Measurements from ENCODE around the gene NELFCD. TPM values are rescaled to one million over a fixed set of nuclear protein-coding genes. Genes with fewer than 3 reads are reported as not detected.
A peak's percentile ranks its signal among the peaks of the same experiment; 100 is the strongest.
"Not testable (repeated sequence)": the region's sequence is repeated elsewhere in the genome, so short reads cannot be mapped to it uniquely, and the experiment has no call there.

Gene NELFCD
- 43.9 and 50.0 TPM in 2 replicates for total RNA-seq (2014; rRNA removed; shearing (Covaris generic))

DNA sequence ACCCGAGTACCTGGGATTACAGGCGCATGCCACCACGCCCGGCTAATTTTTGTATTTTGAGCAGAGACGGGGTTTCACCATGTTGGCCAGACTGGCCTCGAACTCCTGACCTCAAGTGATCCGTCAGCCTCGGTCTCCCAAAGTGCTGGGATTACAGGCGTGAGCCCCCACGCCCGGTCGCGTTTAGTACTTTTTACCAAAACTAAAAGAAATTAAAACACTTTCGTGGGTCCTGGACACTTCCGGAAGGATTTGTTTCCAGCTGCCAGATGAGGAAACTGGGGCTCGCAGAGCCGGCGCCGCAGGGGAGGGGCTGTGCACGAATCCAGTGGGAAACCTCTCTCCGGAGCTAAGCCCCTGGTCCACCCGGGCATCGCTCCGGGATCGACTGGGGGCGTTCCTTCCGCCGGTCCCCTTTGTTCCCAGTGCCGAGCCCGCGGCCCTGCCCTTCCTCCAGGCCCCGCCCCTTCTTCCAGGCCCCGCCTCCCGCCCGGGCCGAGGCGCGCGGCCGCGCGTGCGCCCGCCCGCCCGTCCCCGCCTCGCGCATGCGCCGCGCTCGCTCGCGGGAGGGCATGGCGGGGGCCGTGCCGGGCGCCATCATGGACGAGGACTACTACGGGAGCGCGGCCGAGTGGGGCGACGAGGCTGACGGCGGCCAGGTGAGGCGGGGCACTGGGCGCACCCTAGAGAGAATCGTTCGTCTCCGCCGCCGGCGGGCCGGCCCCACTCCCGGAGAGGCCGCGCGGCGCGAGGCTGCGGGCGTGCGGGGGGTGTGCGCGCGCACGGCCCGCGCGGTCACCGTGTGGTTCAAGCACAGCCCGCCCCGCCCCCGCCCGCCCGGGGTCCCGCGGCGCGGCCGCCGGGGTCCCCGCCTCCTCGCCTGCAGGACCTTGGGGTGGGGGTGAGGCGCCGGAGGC is at the start of gene NELFCD:
Gene NELFCD (plus strand): TSS at position 546 of the 917 bp plus-strand sequence. CDS start 54 bp downstream, at position 600.
- H3K4me1 ChIP-seq (replicated peaks): peaks cover 11% of the 10 kb centered on the region
- DNase-seq (ENCODE audit: low read depth in 1 of 2, low spot score in 2 of 2): peak; percentile 84 to 92
- H3K27ac ChIP-seq: peak within 1 kb of the TSS; percentile 75
- H3K27me3 ChIP-seq (replicated peaks): no peaks in the 10 kb centered on the region
- H3K9me3 ChIP-seq (replicated peaks): no peaks in the 10 kb centered on the region; the same call in 1 of the 2 replicates
- peak within 1 kb of the TSS; percentile 100 for H3K4me3 ChIP-seq
- peaks cover 17% of the 10 kb centered on the region for H3K36me3 ChIP-seq

- Histone ChIP-seq H3K4me1 (replicated peaks) (no peaks in the 10 kb centered on the region), H3K4me3 (no peak overlapping the region), H3K27ac (no peak overlapping the region), H3K36me3 (no peaks in the 10 kb centered on the region), H3K27me3 (replicated peaks) (peaks cover 13% of the 10 kb centered on the region), H3K9me3 (replicated peaks) (peaks cover 3% of the 10 kb centered on the region; the same call in 1 of the 2 replicates)
- no peak for DNase-seq (ENCODE audit: low read depth in 1 of 2, low spot score in 2 of 2)
Measured at GRCh38 chr20:58932170-58932569, 48.9 kb upstream of the NELFCD start.

- no peak for DNase-seq (ENCODE audit: low read depth in 1 of 2, low spot score in 2 of 2)
- H3K27me3 ChIP-seq (replicated peaks): peaks cover 31% of the 10 kb centered on the region
- H3K27ac ChIP-seq: no peak overlapping the region
- no peak overlapping the region for H3K4me3 ChIP-seq
- H3K4me1 ChIP-seq (replicated peaks): no peaks in the 10 kb centered on the region
- no peaks in the 10 kb centered on the region for H3K36me3 ChIP-seq
- peaks cover 3% of the 10 kb centered on the region; the same call in 1 of the 2 replicates for H3K9me3 ChIP-seq (replicated peaks)
Measured at GRCh38 chr20:58938078-58938477, 43.0 kb upstream of the NELFCD start.

- Histone ChIP-seq H3K4me1 (replicated peaks) (no peaks in the 10 kb centered on the region), H3K9me3 (replicated peaks) (peaks cover 3% of the 10 kb centered on the region; the same call in 1 of the 2 replicates), H3K27me3 (replicated peaks) (peaks cover 31% of the 10 kb centered on the region), H3K4me3 (no peak overlapping the region), H3K36me3 (no peaks in the 10 kb centered on the region), H3K27ac (no peak overlapping the region)
- DNase-seq (ENCODE audit: low read depth in 1 of 2, low spot score in 2 of 2): no peak
Measured at GRCh38 chr20:58938541-58938940, 42.5 kb upstream of the NELFCD start.

- DNase-seq (ENCODE audit: low read depth in 1 of 2, low spot score in 2 of 2): no peak
- Histone ChIP-seq H3K4me3 (no peak overlapping the region), H3K27me3 (replicated peaks) (peaks cover 31% of the 10 kb centered on the region), H3K9me3 (replicated peaks) (0 out of 2 replicates have a peak, but pooled peaks cover under 1% of the 10 kb centered on the region), H3K4me1 (replicated peaks) (no peaks in the 10 kb centered on the region), H3K27ac (no peak overlapping the region), H3K36me3 (no peaks in the 10 kb centered on the region)
Measured at GRCh38 chr20:58941471-58941870, 39.6 kb upstream of the NELFCD start.

DNA sequence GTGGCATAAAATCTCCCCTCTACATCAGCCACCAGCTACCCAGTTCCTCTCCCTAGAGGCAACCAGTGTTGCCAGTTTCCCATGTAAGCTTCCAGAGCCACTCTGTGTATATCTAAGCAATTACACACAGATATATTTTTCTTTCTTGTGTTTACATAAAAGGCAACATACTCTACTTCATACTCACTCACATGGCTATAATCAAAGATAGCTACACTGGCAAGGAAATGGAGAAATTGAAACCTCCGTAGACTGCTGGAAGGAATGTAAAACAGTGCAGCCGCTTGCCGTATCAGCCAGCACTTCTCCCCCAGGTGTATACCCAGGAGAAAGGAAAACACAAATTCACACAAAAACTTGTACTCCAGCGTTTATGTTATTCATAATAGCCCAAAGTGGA is 38.5 kb upstream of the NELFCD start:
- no peak overlapping the region for H3K4me3 ChIP-seq
- no peaks in the 10 kb centered on the region for H3K36me3 ChIP-seq
- no peak for DNase-seq (ENCODE audit: low read depth in 1 of 2, low spot score in 2 of 2)
- H3K9me3 ChIP-seq (replicated peaks): no peaks in the 10 kb centered on the region
- no peaks in the 10 kb centered on the region for H3K4me1 ChIP-seq (replicated peaks)
- H3K27ac ChIP-seq: no peak overlapping the region
- H3K27me3 ChIP-seq (replicated peaks): peaks cover 31% of the 10 kb centered on the region

DNA sequence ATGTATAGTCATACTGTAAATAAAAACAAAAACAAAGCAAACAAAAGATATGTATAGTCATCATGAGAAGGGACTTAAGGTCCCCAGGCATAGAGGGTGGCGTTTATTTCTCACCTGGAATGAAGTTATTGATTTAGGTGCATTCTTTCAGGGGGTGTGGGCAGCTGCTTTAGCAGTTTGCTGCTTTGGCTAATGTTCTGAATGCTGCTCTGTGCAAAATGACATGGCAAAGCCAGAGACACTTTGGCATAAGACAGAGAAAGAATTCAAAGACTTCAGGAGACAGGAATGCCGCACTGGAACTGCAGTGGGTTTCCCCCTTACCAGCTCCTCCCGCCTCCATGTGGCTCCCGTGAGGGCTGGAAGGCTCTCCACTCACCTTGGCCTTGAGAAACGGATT is 36.4 kb upstream of the NELFCD start:
- Histone ChIP-seq H3K27ac (no peak overlapping the region), H3K36me3 (no peaks in the 10 kb centered on the region), H3K4me3 (no peak overlapping the region), H3K9me3 (replicated peaks) (no peaks in the 10 kb centered on the region), H3K4me1 (replicated peaks) (no peaks in the 10 kb centered on the region), H3K27me3 (replicated peaks) (peaks cover 14% of the 10 kb centered on the region)
- DNase-seq (ENCODE audit: low read depth in 1 of 2, low spot score in 2 of 2): no peak

DNA sequence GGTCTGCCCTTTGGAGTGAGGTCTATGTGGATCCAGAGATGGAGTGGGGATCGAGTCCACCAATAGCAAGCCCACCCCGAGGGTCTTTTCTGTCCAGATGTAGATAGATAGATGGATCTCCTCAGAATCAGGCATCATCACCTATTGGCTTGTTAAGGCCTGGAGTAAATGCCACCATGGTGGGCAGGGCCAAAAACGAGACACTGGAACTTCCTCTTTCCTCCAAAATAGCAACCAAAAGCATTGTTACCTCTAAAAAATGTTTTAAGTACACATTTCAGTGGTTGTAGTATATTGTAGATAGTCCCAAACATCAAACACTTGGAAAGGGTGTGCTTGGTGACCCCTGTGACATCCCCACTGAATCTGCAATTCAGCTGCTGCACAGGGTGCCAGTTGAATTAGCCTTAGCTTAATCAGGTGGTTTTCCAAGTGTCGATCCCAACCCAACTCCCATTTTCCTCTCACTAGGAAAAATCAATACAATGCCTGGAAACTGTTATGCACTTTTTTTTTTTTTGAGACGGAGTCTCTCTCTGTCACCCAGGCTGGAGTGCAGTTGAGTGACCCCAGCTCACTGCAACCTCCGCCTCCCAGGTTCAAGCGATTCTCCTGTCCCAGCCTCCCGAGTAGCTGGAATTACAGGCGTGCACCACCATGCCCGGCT is 35.0 kb upstream of the NELFCD start:
- H3K4me1 ChIP-seq (replicated peaks): no peaks in the 10 kb centered on the region
- H3K4me3 ChIP-seq: no peak overlapping the region
- no peak overlapping the region for H3K27ac ChIP-seq
- no peaks in the 10 kb centered on the region for H3K36me3 ChIP-seq
- peaks cover 11% of the 10 kb centered on the region for H3K27me3 ChIP-seq (replicated peaks)
- DNase-seq (ENCODE audit: low read depth in 1 of 2, low spot score in 2 of 2): no peak
- H3K9me3 ChIP-seq (replicated peaks): no peaks in the 10 kb centered on the region

DNA sequence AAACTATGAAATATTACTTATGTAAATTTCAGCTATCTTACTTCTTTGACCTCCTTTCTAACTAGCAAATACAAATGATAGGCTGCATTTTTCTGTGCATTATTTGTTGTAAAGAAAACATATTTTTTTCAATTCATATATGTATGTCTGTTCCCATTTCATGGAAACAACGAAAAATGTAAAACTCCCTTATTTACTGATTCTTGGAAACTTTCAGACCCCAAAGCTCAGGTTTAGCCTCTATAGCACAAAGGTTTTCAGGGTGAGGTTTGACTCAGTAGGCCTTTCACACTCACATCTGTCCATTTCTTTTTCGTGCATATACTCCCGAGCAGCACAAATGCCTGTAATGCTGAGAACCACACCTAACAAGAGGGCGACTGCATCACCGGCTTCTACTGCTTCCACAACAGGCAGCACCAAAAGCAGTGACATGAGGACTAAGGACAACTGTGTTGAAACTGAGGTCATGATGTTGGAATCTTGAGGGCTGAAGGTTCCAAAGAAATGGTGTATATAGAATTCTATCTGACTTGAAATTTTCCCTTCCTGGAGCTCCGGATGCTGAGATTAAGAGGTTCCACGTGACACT is 33.2 kb upstream of the NELFCD start:
- H3K27me3 ChIP-seq (replicated peaks): not testable (repeated sequence)

DNA sequence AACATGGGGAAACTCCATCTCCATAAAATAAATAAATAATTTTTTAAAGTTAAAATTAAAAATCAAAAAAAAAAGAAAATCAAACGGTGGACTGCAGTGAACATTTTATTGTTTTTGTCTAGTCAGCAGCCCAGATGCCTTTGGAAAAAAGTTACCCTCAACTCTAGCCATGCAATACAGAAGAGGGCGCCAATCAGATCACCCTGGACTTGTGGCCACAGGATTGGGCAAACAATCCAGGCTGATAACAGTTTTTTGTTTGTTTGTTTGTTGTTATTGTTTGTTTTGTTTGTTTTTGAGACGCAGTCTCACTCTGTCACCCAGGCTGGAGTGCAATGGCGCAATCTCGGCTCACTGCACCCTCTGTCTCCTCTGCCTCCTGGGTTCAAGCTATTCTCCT is 30.5 kb upstream of the NELFCD start:
- Histone ChIP-seq H3K27ac (no peak overlapping the region), H3K36me3 (no peaks in the 10 kb centered on the region), H3K4me1 (replicated peaks) (no peaks in the 10 kb centered on the region), H3K9me3 (replicated peaks) (no peaks in the 10 kb centered on the region), H3K4me3 (no peak overlapping the region), H3K27me3 (replicated peaks) (peaks cover 4% of the 10 kb centered on the region; the same call in 1 of the 2 replicates)
- DNase-seq (ENCODE audit: low read depth in 1 of 2, low spot score in 2 of 2): no peak

More for the DNA sequence above, 33.2 kb upstream of the NELFCD start:
- not testable (repeated sequence) for H3K27ac ChIP-seq; DNase-seq (ENCODE audit: low read depth in 1 of 2, low spot score in 2 of 2); H3K36me3 ChIP-seq; H3K4me1 ChIP-seq (replicated peaks); H3K9me3 ChIP-seq (replicated peaks); H3K4me3 ChIP-seq

DNA sequence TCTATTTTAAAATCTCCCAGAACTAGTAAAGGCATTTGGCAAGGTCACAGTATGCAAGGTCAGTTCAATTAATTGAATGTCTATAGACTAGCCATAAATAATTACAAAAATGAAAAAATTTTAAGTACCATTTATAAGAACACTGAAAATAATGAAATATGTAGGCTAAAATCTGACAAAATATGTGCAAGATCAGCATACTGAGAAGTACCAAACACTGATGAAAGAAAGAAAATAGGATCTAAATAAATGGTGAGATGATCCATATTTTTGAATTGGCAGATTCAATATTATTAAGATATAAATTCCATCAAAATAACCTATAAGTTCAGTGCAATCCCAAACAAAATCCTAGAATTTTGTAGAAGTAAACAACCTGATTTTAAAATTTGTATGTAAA is 28.0 kb upstream of the NELFCD start:
- H3K4me1 ChIP-seq (replicated peaks): no peaks in the 10 kb centered on the region
- no peak overlapping the region for H3K27ac ChIP-seq
- no peak for DNase-seq (ENCODE audit: low read depth in 1 of 2, low spot score in 2 of 2)
- no peaks in the 10 kb centered on the region; the same call in 1 of the 2 replicates for H3K9me3 ChIP-seq (replicated peaks)
- peaks cover 7% of the 10 kb centered on the region; the same call in 1 of the 2 replicates for H3K27me3 ChIP-seq (replicated peaks)
- no peak overlapping the region for H3K4me3 ChIP-seq
- no peaks in the 10 kb centered on the region for H3K36me3 ChIP-seq

- peaks cover 7% of the 10 kb centered on the region; the same call in 1 of the 2 replicates for H3K27me3 ChIP-seq (replicated peaks)
- no peaks in the 10 kb centered on the region for H3K4me1 ChIP-seq (replicated peaks)
- H3K36me3 ChIP-seq: no peaks in the 10 kb centered on the region
- H3K4me3 ChIP-seq: no peak overlapping the region
- H3K27ac ChIP-seq: no peak overlapping the region
- no peaks in the 10 kb centered on the region; the same call in 1 of the 2 replicates for H3K9me3 ChIP-seq (replicated peaks)
- DNase-seq (ENCODE audit: low read depth in 1 of 2, low spot score in 2 of 2): no peak
Measured at GRCh38 chr20:58956078-58956477, 25.0 kb upstream of the NELFCD start.

- DNase-seq (ENCODE audit: low read depth in 1 of 2, low spot score in 2 of 2): no peak
- no peaks in the 10 kb centered on the region for H3K36me3 ChIP-seq
- no peaks in the 10 kb centered on the region for H3K4me1 ChIP-seq (replicated peaks)
- H3K9me3 ChIP-seq (replicated peaks): no peaks in the 10 kb centered on the region; the same call in 1 of the 2 replicates
- no peak overlapping the region for H3K27ac ChIP-seq
- no peak overlapping the region for H3K4me3 ChIP-seq
- H3K27me3 ChIP-seq (replicated peaks): peaks cover 7% of the 10 kb centered on the region; the same call in 1 of the 2 replicates
Measured at GRCh38 chr20:58959652-58960051, 21.4 kb upstream of the NELFCD start.

Measured in SJSA1 (cell line).